Activated naive CD8-positive, alpha-beta T cell treated with anti-CD3 and anti-CD28 coated beads, Interleukin-2, amount 10 ng/mL, durations not matched to agents 7 days and 5 days (primary cell): ENCODE measurements around the gene NSUN2. TPM values are rescaled to one million over a fixed set of nuclear protein-coding genes. Genes with fewer than 3 reads are reported as not detected.

Experiments
- ATAC-seq: fragments of 150-1000 bp; cut with Tn5 transposase; one replicate; pipeline ENCODE4 v1.10.0; 2021; ENCODE audit warnings: low read depth, moderate library complexity
- POLR2A ChIA-PET: fragments of 350-600 bp; sonication (Branson Sonifier 250); formaldehyde crosslinking; loops from one replicate; lab custom pipeline; 2021; ENCODE audit warnings: antibody characterized with exemption; lab: Charles Lee
- DNase-seq: peaks from one replicate; pipeline ENCODE4 v3.0.0; 2021
- H3K27ac Mint-ChIP-seq: one replicate; pipeline ENCODE4 v1.8.0; 2022; ENCODE audit warnings: mild to moderate bottlenecking, mixed read lengths
- H3K27me3 Mint-ChIP-seq: one replicate; pipeline ENCODE4 v1.8.0; 2022; ENCODE audit warnings: mild to moderate bottlenecking, moderate library complexity, mixed read lengths
- H3K36me3 Mint-ChIP-seq: one replicate; pipeline ENCODE4 v1.8.0; 2021; ENCODE audit warnings: mild to moderate bottlenecking, mixed read lengths
- H3K4me1 Mint-ChIP-seq: one replicate; pipeline ENCODE4 v1.8.0; 2021; ENCODE audit warnings: mixed read lengths
- H3K4me3 Mint-ChIP-seq: one replicate; pipeline ENCODE4 v1.8.0; 2022; ENCODE audit warnings: mild to moderate bottlenecking, moderate library complexity, mixed read lengths
- H3K9me3 Mint-ChIP-seq: one replicate; pipeline ENCODE4 v1.8.0; 2021; ENCODE audit warnings: mixed read lengths
- total RNA-seq, 2 experiments: library from RNA; stranded (reverse); gene quantifications; one replicate each; pipeline ENCODE4 v1.2.3, GENCODE V29; 2021

NSUN2 gene
- total RNA-seq, 2 experiments from 2014 or later: 75.0 to 78.2 TPM

DNA sequence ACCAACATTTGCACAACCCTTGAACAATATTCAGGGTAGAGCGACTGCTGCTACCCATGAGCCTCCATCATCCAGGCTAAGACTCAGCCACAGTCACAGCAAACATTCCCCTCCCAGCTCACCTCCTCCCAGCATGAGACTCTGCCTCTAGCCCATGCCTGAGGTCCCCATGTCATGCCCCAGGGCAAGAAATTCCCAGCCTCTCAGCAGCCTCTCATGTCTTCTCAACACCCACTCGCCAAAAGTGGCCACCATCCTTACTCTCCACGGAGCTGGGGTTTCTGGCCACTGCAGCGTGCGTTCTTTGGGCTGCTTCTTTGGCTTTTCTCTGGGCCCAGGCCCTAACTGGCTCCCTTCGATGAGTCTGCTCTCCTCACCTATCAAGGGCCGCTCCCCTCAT, 82.2 kb downstream of the NSUN2 start:
- Mint-ChIP-seq H3K9me3 (no peaks in the 10 kb centered on the region), H3K27ac (no peak overlapping the region), H3K27me3 (peaks cover 2% of the 10 kb centered on the region), H3K4me1 (no peaks in the 10 kb centered on the region), H3K4me3 (no peak overlapping the region), H3K36me3 (no peaks in the 10 kb centered on the region)
- DNase-seq (no peak), ATAC-seq (no peak)
- POLR2A ChIA-PET: no interaction called here

Other genes starting within 250 kb of the NSUN2 start
- not detected for gene UBE2QL1, start 184.2 kb downstream of the NSUN2 start, total RNA-seq
- gene SRD5A1, start 396 bp upstream of the NSUN2 start, total RNA-seq: 10 to 100 TPM; 12.6 to 15.9 TPM
- 10 to 100 TPM; 47.0 to 47.1 TPM for gene TENT4A, start 80.4 kb upstream of the NSUN2 start, total RNA-seq